Peyer's patch (tissue), 4 donors: ENCODE results near the gene EPHB1. TPM values are rescaled to one million over a fixed set of nuclear protein-coding genes. Genes with fewer than 3 reads are reported as not detected.

Source experiments
- DNase-seq, 3 donors: peaks; one replicate each; pipeline ENCODE4 v3.0.0-alpha.2; 2017 to 2019
- H3K27ac ChIP-seq, 4 donors: fragments of 200-600 bp; sonication (generic); one replicate each; pipeline ENCODE4 v1.5.1; 2016 to 2019
- H3K27me3 ChIP-seq, 2 donors: fragments of 200-600 bp; sonication (generic); one replicate each; pipeline ENCODE4 v1.5.1; 2019
- H3K36me3 ChIP-seq, 3 donors: fragments of 200-600 bp; sonication (generic); one replicate each; pipeline ENCODE4 v1.5.1; 2016 to 2019
- H3K4me1 ChIP-seq, 4 donors: fragments of 200-600 bp; sonication (generic); one replicate each; pipeline ENCODE4 v1.5.1; 2016 to 2019
- H3K4me3 ChIP-seq, 4 donors: fragments of 200-600 bp; sonication (generic); 1 replicate in 3 of 4; 2 replicates in 1 of 4; pipeline ENCODE4 v1.5.1; 2016 to 2019; ENCODE audit warnings: mild to moderate bottlenecking in 1 of 4
- H3K9me3 ChIP-seq, 4 donors: fragments of 200-600 bp; sonication (generic); one replicate each; pipeline ENCODE4 v1.5.1; 2016 to 2019; ENCODE audit warnings: mild to moderate bottlenecking in 1 of 4
- POLR2A ChIP-seq, 2 donors: fragments of 450-650 bp; IDR thresholded peaks; one replicate each; pipeline ENCODE4 v1.5.1; 2017; ENCODE audit warnings: antibody characterized with exemption in 2 of 2, mild to moderate bottlenecking in 2 of 2, moderate library complexity in 2 of 2
- total RNA-seq, 4 donors: library from RNA; depleted of rRNA; stranded (reverse); fragments of >200 nt; gene quantifications; one replicate each; pipeline ENCODE4 v1.1.0, GENCODE V29; 2016
- TF ChIP-seq, protein P1 (sequence below), 6 experiments: fragments of 450-650 bp in 4 of 6; fragments of 200-600 bp in 2 of 6; sonication (generic) in 1 of 6; IDR thresholded peaks; one replicate each; pipeline ENCODE4 v1.5.1; 2017 to 2019; ENCODE audit warnings: antibody characterized with exemption in 6 of 6, mild to moderate bottlenecking in 3 of 6, moderate library complexity in 1 of 6

The EPHB1 gene
- total RNA-seq, 4 donors from 2014 or later, result 0.18 to 3.2 (median 0.68) TPM

DNA sequence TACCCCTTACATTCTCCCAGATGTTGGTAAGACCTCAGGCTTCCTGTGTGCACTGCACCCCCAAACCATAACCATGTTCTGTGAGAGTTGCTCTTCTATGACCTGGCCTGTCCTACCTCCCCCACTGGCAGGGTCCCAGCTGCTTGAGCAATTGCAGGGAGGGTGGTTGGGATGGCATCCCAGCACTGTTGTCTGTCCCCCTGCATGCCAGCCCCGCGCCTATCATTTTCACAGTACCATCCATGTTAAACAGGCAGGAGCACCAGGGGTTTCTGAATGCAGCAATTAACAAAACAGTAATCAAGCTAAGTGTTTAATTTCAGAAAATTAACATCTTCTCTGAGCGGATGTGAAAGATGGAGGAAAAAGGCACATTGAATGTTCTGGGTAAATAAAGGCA is 345.5 kb downstream of the EPHB1 start:
- H3K27ac ChIP-seq, result no peak overlapping the region
- no peaks in the 10 kb centered on the region for H3K27me3 ChIP-seq
- no peaks in the 10 kb centered on the region for H3K36me3 ChIP-seq
- TF ChIP-seq, protein P1, sequence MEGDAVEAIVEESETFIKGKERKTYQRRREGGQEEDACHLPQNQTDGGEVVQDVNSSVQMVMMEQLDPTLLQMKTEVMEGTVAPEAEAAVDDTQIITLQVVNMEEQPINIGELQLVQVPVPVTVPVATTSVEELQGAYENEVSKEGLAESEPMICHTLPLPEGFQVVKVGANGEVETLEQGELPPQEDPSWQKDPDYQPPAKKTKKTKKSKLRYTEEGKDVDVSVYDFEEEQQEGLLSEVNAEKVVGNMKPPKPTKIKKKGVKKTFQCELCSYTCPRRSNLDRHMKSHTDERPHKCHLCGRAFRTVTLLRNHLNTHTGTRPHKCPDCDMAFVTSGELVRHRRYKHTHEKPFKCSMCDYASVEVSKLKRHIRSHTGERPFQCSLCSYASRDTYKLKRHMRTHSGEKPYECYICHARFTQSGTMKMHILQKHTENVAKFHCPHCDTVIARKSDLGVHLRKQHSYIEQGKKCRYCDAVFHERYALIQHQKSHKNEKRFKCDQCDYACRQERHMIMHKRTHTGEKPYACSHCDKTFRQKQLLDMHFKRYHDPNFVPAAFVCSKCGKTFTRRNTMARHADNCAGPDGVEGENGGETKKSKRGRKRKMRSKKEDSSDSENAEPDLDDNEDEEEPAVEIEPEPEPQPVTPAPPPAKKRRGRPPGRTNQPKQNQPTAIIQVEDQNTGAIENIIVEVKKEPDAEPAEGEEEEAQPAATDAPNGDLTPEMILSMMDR (IDR thresholded peaks at IDR 0.05), result no peak
- no peak for TF ChIP-seq POLR2A (IDR thresholded peaks at IDR 0.05)
- H3K4me3 ChIP-seq, result no peak overlapping the region
- H3K9me3 ChIP-seq, result no peaks in the 10 kb centered on the region
- no peaks in the 10 kb centered on the region for H3K4me1 ChIP-seq
- DNase-seq, result no peak

DNA sequence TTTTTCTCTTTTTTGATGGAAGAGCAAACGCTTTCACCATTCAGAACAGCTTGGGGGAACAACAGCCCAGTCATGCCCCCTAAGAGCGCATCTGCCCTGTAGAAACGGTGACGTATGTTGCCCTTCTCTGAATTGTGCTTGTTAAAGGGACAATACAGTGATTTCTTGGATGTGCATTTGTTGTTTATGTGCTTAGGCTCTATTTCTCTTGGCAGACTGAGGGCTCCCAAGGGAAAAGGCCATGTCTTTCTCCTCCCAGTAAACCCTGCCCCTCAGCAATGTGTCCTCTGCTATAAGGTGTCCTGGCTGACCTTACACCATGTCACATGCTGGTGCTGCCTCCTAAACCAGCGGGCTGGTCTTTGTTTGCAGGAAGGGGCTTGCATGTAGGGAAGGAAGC is 346.1 kb downstream of the EPHB1 start:
- DNase-seq, result no peak
- Histone ChIP-seq H3K27ac (no peak overlapping the region), H3K27me3 (no peaks in the 10 kb centered on the region), H3K4me1 (no peaks in the 10 kb centered on the region), H3K9me3 (no peaks in the 10 kb centered on the region), H3K36me3 (no peaks in the 10 kb centered on the region), H3K4me3 (no peak overlapping the region)
- TF ChIP-seq, protein P1 (IDR thresholded peaks at IDR 0.05), result no peak
- no peak for TF ChIP-seq POLR2A (IDR thresholded peaks at IDR 0.05)

DNA sequence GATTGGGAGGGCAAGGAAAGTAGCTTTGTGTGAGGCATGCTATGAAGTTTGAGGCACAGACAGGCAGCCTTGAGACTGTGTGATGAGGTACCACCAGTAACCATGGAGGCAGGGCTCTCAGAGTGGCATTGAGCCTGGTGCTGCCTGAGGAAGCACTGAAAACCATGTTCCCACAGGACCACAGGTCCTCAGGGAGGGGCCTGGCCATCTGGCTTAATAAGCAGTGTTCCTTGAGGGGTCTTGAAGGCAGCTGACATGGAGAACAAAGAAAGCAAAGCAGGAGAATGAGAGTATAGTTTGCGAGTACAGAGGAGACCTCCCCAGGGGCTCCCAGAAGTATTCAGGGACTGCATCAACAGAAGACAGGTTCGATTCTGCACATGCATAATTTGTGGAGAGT is 346.6 kb downstream of the EPHB1 start:
- Histone ChIP-seq H3K27me3 (no peaks in the 10 kb centered on the region), H3K4me3 (no peak overlapping the region), H3K4me1 (no peaks in the 10 kb centered on the region), H3K9me3 (no peaks in the 10 kb centered on the region), H3K27ac (no peak overlapping the region), H3K36me3 (no peaks in the 10 kb centered on the region)
- DNase-seq, result no peak
- TF ChIP-seq, protein P1 (IDR thresholded peaks at IDR 0.05), result no peak
- no peak for TF ChIP-seq POLR2A (IDR thresholded peaks at IDR 0.05)

GRCh38 chr3:135142530-135142929 is 347.5 kb downstream of the EPHB1 start:
- H3K9me3 ChIP-seq, result no peaks in the 10 kb centered on the region
- no peak for DNase-seq
- H3K27me3 ChIP-seq, result no peaks in the 10 kb centered on the region
- H3K27ac ChIP-seq, result no peak overlapping the region
- H3K4me1 ChIP-seq, result no peaks in the 10 kb centered on the region
- no peaks in the 10 kb centered on the region for H3K36me3 ChIP-seq
- no peak overlapping the region for H3K4me3 ChIP-seq
- TF ChIP-seq, protein P1 (IDR thresholded peaks at IDR 0.05), result no peak
- no peak for TF ChIP-seq POLR2A (IDR thresholded peaks at IDR 0.05)

DNA sequence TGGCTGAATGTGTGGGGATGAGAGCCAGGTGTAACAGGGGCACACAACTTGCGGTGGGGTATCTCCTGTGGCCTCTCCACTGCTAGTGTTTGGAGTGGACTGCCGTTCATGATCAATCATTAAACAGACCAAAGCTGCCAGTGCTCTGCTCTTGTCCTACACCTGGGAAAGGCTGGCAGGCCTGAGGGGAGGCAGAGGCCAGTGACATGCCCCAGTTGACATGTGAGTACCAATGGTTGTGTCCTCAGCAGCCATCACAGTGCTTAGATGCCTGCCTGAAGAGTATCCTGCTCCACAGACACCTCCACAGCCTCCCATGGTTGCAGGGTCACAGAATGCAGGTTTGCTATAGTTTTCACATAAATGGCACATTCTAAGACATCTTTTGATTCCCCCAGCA is 348.4 kb downstream of the EPHB1 start:
- Histone ChIP-seq H3K27ac (no peak overlapping the region), H3K9me3 (no peaks in the 10 kb centered on the region), H3K36me3 (no peaks in the 10 kb centered on the region), H3K27me3 (no peaks in the 10 kb centered on the region), H3K4me1 (no peaks in the 10 kb centered on the region), H3K4me3 (no peak overlapping the region)
- TF ChIP-seq, protein P1 (IDR thresholded peaks at IDR 0.05), result no peak
- TF ChIP-seq POLR2A (IDR thresholded peaks at IDR 0.05), result no peak
- no peak for DNase-seq

DNA sequence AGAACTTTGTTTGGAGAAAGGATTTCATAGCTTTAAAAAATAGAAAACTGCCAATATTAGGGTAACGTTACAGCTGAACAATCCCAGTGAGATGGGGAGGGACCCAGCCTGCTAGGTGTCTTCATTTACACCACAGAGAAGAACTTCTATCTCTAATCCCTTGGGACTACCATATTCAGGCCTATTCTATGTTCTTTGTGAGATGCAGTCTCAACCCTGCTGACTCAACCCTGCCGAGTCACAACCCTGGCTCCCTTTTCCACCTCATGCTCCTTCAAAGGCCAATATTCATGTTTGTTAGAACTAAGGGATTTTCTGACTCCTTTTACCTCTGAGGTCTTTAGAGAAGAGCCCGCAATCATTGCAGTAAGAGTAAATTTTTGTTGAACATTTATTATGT is 350.5 kb downstream of the EPHB1 start:
- TF ChIP-seq, protein P1 (IDR thresholded peaks at IDR 0.05), result no peak

More for the DNA sequence above, 350.5 kb downstream of the EPHB1 start:
- Histone ChIP-seq H3K4me3 (no peak overlapping the region), H3K27ac (no peak overlapping the region), H3K36me3 (no peaks in the 10 kb centered on the region), H3K9me3 (no peaks in the 10 kb centered on the region), H3K4me1 (no peaks in the 10 kb centered on the region), H3K27me3 (no peaks in the 10 kb centered on the region)
- no peak for DNase-seq
